GM19328 (cell line): ENCODE measurements around the gene RCAN1.
A peak's percentile ranks its signal among the peaks of the same experiment; 100 is the strongest.
"Not testable (repeated sequence)": the region's sequence is repeated elsewhere in the genome, so short reads cannot be mapped to it uniquely, and the experiment has no call there.

Source experiments
- ATAC-seq: cut with Tn5 transposase; IDR thresholded peaks from one replicate; pipeline ENCODE4 v1.9.1; 2021; ENCODE audit warnings: mild to moderate bottlenecking, moderate library complexity; ENCODE audit not compliant: unreplicated experiment

RCAN1 gene

GRCh38 chr21:34623516-34623915 lies 8.6 kb upstream of the RCAN1 start:
- ATAC-seq: no peak

- no peak for ATAC-seq
Measured at GRCh38 chr21:34621434-34622350, 6.8 kb upstream of the RCAN1 start.

- ATAC-seq: no peak
Measured at GRCh38 chr21:34619841-34620665, 5.1 kb upstream of the RCAN1 start.

- no peak for ATAC-seq
Measured at GRCh38 chr21:34618941-34619340, 4.0 kb upstream of the RCAN1 start.

GRCh38 chr21:34617753-34618339 lies 2.9 kb upstream of the RCAN1 start:
- ATAC-seq: no peak

DNA sequence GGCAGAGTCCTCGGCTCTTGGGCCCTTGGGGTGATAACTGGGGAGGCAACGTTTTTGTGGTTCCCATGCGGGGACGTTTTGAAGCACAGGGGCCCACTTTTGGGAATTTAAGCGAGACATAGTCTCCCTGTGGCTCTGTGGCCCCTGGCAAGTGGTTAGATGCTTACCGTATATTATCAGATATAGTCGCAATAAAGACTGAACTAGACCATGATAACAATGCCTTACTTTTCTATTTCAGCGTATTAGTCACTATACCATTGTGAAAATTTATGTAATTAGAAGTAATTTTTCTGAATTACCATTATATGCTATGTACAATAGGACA lies 538 bp upstream of the RCAN1 start:
- ATAC-seq: peak; percentile 5

DNA sequence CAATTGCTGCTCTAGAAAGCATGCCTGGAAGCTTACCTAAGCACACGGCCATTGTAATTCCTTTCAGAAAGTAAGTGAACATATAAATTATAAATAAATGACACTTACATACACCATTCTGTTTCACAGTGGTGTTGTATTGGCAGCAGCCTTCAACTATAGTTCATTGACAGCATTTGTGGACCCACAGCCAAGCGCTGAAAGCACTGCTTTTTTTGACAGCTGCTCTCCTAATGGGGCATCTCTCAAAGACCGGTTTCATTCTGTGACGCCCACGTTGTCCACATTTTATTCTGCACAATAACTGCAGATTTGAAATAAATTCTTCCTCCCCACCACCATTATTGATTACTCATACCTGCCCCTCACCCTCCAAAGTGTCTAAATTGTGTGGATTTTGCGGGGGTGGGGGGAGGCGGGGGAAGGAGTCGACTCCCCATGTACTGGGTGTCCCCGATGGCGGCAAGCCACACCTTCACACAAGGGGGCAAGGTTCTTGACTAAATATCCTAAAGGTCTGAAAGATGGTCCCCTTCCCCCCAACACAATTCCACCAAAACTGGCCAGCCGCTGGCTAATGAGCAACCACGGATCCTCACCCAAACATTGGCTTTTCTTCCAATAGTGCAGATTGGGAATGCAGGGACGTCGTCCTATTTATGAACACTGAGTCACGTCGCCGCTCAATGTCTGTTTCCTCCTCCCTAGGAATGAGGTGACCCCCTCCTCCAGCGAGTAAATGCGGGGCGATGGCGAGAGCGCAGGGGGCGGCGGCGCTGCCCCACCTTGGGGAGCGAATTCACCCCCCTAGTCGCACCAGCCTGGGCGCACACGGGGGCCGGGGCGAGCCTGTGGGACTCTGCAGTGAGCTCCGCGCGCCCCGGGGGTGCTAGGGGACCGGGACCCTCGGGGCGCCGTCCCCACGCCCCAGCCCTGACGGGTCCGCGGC lies 960 bp downstream of the RCAN1 start:
- ATAC-seq: no peak

- ATAC-seq: no peak
Measured at GRCh38 chr21:34612557-34612956, 2.4 kb downstream of the RCAN1 start.

DNA sequence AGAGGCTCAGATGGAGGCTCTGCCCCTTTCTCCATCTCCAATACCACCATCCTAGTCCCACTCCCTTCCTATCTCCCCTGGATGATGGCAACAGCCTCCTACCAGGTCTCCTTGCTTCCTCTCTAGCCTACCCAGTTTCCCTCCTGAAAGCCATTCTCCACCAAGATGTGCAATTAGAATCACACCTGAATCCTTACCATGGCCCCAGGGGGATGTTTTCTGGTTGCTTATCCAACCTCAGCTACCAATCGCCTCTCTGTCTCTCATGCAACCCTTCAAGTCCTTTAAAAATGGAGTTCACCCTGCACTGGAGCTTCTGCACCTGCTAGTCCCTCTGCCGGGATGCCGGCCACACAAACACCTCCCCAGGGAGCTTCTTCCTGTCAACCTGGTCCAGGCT lies 2.9 kb downstream of the RCAN1 start:
- no peak for ATAC-seq

DNA sequence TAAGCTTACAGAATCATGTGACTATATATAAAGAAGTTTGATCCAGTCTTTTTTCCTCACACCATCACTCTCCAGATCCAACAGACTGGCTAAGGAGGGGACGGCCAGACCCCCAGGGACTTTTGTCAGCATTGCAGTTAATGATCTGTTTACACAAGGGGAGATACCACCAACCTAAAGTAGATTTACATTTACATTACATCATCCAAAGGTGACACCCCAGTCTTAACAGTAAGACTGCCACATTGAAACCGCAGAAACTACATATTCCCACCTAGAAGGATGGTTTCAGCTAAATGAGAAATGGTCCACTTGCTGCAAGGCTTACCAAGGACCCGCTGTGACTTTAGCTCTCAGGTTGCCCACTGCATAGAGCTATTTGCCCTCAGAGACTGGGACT lies 3.4 kb downstream of the RCAN1 start:
- ATAC-seq: no peak

- ATAC-seq: no peak
Measured at GRCh38 chr21:34609933-34610549, 4.9 kb downstream of the RCAN1 start.

DNA sequence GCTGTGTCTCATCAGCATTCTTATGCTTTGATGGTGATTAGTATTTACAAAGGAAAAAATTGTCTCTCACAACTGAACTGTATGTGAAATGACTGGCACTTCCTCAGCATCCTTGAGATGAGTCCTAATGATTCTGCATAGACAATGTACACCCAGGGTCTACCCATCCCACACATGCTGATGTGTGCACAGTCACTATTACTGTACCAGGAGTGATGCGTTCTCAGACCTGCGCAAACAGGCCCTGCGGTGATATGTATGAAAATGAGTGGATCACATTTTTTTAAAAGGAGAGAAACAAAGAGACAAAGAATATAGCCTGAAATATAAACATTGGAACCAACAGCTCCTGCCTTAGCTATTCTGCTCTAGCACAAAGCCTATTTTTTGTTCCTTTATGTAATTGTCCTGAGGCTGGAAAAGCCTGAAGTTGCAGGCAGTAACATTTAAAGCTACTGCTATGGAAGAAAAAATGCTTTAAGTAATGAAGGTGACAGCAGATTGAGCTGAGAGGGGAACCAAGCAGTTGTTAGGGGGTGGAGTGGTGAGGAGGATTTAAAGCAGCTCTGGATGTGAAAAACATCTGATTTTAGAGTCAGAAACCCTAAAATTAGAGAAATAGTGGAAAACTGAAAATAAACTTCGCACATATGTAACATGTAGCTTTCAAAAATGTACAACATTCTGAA lies 5.5 kb downstream of the RCAN1 start:
- ATAC-seq: no peak

- ATAC-seq: not testable (repeated sequence)
Measured at GRCh38 chr21:34607376-34607775, 7.5 kb downstream of the RCAN1 start.

GRCh38 chr21:34606621-34607020 lies 8.3 kb downstream of the RCAN1 start:
- no peak for ATAC-seq

DNA sequence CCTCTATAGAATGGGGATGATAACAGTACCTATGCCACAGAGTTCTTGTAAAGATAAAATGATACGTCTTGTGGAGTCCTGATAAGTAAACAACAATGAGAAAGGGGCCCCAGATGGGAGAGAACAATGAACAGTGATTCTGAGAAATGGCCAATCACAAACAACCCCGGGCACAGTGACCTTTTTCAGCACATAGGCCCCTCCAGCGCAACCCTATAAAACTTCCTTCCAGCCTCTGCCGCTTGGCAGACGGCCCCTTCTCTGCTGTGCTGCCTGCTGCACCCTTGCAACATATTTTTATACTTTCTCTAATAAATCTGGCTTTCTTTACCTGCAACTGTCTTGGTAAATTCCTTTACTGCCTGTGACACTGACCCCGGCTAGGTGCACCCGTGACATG lies 8.9 kb downstream of the RCAN1 start:
- no peak for ATAC-seq

DNA sequence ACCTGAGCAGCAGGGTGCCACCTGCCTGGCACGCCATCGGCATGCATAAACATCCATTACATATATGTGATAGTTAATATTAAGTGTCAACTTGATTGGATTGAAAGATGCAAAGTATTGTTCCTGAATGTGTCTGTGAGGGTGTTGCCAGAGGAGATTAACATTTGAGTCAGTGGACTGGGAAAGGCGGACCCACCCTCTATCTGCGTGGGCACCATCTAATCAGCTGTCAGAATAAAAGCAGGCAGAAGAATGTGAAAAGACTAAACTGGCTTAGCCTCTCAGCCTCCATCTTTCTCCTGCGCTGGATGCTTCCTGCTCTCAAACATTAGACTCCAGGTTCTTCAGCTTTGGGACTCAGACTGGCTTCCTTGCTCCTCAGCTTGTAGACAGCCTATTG lies 10.0 kb downstream of the RCAN1 start:
- ATAC-seq: not testable (repeated sequence)

- ATAC-seq: no peak
Measured at GRCh38 chr21:34604556-34604955, 10.4 kb downstream of the RCAN1 start.

- ATAC-seq: no peak
Measured at GRCh38 chr21:34603710-34604057, 11.2 kb downstream of the RCAN1 start.

- ATAC-seq: no peak
Measured at GRCh38 chr21:34603002-34603709, 11.8 kb downstream of the RCAN1 start.
